IMR-90 (cell line): Measurements from ENCODE around the gene ITPKB. TPM values are rescaled to one million over a fixed set of nuclear protein-coding genes. Genes with fewer than 3 reads are reported as not detected.

Experiments
- ATAC-seq: fragments of 200-7000 bp; cut with Tn5 transposase; 2 replicates; pipeline ENCODE4 v1.9.1; 2020; ENCODE audit warnings: low read depth, mild to moderate bottlenecking, moderate library complexity
- BruUV-seq: library from RNA; stranded (reverse); fragments of 400-500 nt; replicated peaks from 2 replicates; lab custom pipeline; 2021; lab: Mats Ljungman, UMichigan
- CTCF ChIA-PET: fragments of 300-600 bp; formaldehyde crosslinking; extraction: SDS; loops from one replicate; lab custom pipeline; 2021; ENCODE audit warnings: antibody characterized with exemption; lab: Yijun Ruan, JAX
- POLR2A ChIA-PET: fragments of 300-600 bp; sonication (Branson Sonifier 250); formaldehyde crosslinking; loops from one replicate; lab custom pipeline; 2022; ENCODE audit warnings: antibody characterized with exemption; ENCODE audit not compliant: unreplicated experiment; lab: Charles Lee
- DNase-seq: peaks from one replicate; pipeline ENCODE4 v3.0.0; 2013
- H2AFZ ChIP-seq: replicated peaks from 2 replicates; pipeline ENCODE3; 2013; ENCODE audit warnings: low read length, mild to moderate bottlenecking; ENCODE audit not compliant: poor library complexity
- H2AK5ac ChIP-seq: 2 replicates; pipeline ENCODE4 v1.6.1; 2013; ENCODE audit warnings: low read depth, low read length, inconsistent platforms
- H2AK9ac ChIP-seq: replicated peaks from 2 replicates; pipeline ENCODE3; 2013; ENCODE audit warnings: mild to moderate bottlenecking, low read depth, low read length, moderate library complexity; ENCODE audit not compliant: poor library complexity
- H2BK120ac ChIP-seq: 2 replicates; pipeline ENCODE4 v1.6.1; 2013; ENCODE audit warnings: low read depth, low read length, inconsistent platforms
- H2BK15ac ChIP-seq: 3 replicates; pipeline ENCODE4 v1.6.1; 2013; ENCODE audit warnings: low read depth, low read length, inconsistent platforms
- H2BK20ac ChIP-seq: 2 replicates; pipeline ENCODE4 v1.6.1; 2013; ENCODE audit warnings: low read depth, mild to moderate bottlenecking, inconsistent platforms, low read length, moderate library complexity
- H2BK5ac ChIP-seq: 2 replicates; pipeline ENCODE4 v1.6.1; 2013; ENCODE audit warnings: mild to moderate bottlenecking, low read depth, low read length, inconsistent platforms; ENCODE audit not compliant: poor library complexity, severe bottlenecking
- H3K14ac ChIP-seq: replicated peaks from 2 replicates; pipeline ENCODE4 v1.6.1; 2013; ENCODE audit warnings: low read depth, low read length, inconsistent platforms
- H3K18ac ChIP-seq: 2 replicates; pipeline ENCODE4 v1.6.1; 2013; ENCODE audit warnings: low read depth, low read length, control low read depth
- H3K23ac ChIP-seq: 2 replicates; pipeline ENCODE4 v1.6.1; 2013; ENCODE audit warnings: low read depth, low read length, inconsistent platforms
- H3K27ac ChIP-seq: 2 replicates; pipeline ENCODE4 v1.5.1; 2013; ENCODE audit warnings: mild to moderate bottlenecking, control low read depth, low read length; ENCODE audit not compliant: insufficient read depth
- H3K27me3 ChIP-seq: 2 replicates; pipeline ENCODE4 v1.6.1; 2013; ENCODE audit warnings: low read length; ENCODE audit not compliant: control insufficient read depth, insufficient read depth
- H3K36me3 ChIP-seq: 2 replicates; pipeline ENCODE4 v1.6.1; 2013; ENCODE audit warnings: low read length, mixed read lengths; ENCODE audit not compliant: control insufficient read depth, insufficient read depth
- H3K4ac ChIP-seq: 2 replicates; pipeline ENCODE4 v1.6.1; 2013; ENCODE audit warnings: low read depth, low read length, inconsistent platforms
- H3K4me1 ChIP-seq: 2 replicates; pipeline ENCODE4 v1.6.1; 2013; ENCODE audit warnings: low read length, mixed read lengths; ENCODE audit not compliant: control insufficient read depth, insufficient read depth
- H3K4me2 ChIP-seq: 2 replicates; pipeline ENCODE4 v1.6.1; 2013; ENCODE audit warnings: low read depth, mild to moderate bottlenecking, control low read depth, low read length, moderate library complexity
- H3K4me3 ChIP-seq: 2 replicates; pipeline ENCODE4 v1.5.1; 2013; ENCODE audit warnings: low read depth, mild to moderate bottlenecking, control low read depth, low read length, moderate library complexity; ENCODE audit not compliant: insufficient read depth
- H3K56ac ChIP-seq: 2 replicates; pipeline ENCODE4 v1.6.1; 2013; ENCODE audit warnings: low read length, inconsistent platforms; ENCODE audit not compliant: insufficient read depth; ENCODE audit errors: extremely low read depth
- H3K79me1 ChIP-seq, 2 experiments: 2 replicates each; pipeline ENCODE4 v1.6.1; 2013; ENCODE audit warnings: low read length in 2 of 2, inconsistent platforms in 1 of 2, low read depth in 1 of 2
- H3K9ac ChIP-seq: 2 replicates; pipeline ENCODE4 v1.6.1; 2013; ENCODE audit warnings: low read depth, low read length, control low read depth
- H3K9me1 ChIP-seq: 2 replicates; pipeline ENCODE4 v1.6.1; 2013; ENCODE audit warnings: low read length, inconsistent platforms; ENCODE audit not compliant: insufficient read depth
- H3K9me3 ChIP-seq: 2 replicates; pipeline ENCODE4 v1.6.1; 2013; ENCODE audit warnings: low read length; ENCODE audit not compliant: control insufficient read depth, insufficient read depth
- H4K20me1 ChIP-seq: 2 replicates; pipeline ENCODE4 v1.6.1; 2013; ENCODE audit warnings: low read length, inconsistent platforms; ENCODE audit not compliant: insufficient read depth
- H4K5ac ChIP-seq: 2 replicates; pipeline ENCODE4 v1.6.1; 2013; ENCODE audit warnings: mild to moderate bottlenecking, low read depth, low read length, control low read depth
- H4K8ac ChIP-seq, 2 experiments: 2 replicates each; pipeline ENCODE4 v1.6.1; 2013; ENCODE audit warnings: low read depth in 2 of 2, low read length in 2 of 2, control low read depth in 1 of 2, inconsistent platforms in 1 of 2
- H4K91ac ChIP-seq: 2 replicates; pipeline ENCODE4 v1.6.1; 2013; ENCODE audit warnings: low read depth, low read length, inconsistent platforms; ENCODE audit not compliant: insufficient read depth
- BHLHE40 ChIP-seq: fragments of 150-350 bp; IDR thresholded peaks from 2 replicates; pipeline ENCODE4 v1.6.1; 2016; ENCODE audit warnings: mild to moderate bottlenecking, low read depth, low read length
- CEBPB ChIP-seq: IDR thresholded peaks from 2 replicates; pipeline ENCODE4 v1.6.1; 2012; ENCODE audit warnings: low read depth, low read length, improper control_type of control experiment
- CHD1 ChIP-seq: IDR thresholded peaks from 2 replicates; pipeline ENCODE4 v1.6.1; 2012; ENCODE audit warnings: low read depth, low read length, improper control_type of control experiment
- ELK1 ChIP-seq: fragments of 150-350 bp; IDR thresholded peaks from 2 replicates; pipeline ENCODE4 v1.6.1; 2016; ENCODE audit warnings: low read depth, mild to moderate bottlenecking, low read length, moderate library complexity, borderline replicate concordance
- FOS ChIP-seq: fragments of 150-350 bp; IDR thresholded peaks from 2 replicates; pipeline ENCODE4 v1.6.1; 2016; ENCODE audit warnings: low read depth, low read length
- MAFK ChIP-seq: IDR thresholded peaks from 2 replicates; pipeline ENCODE4 v1.6.1; 2012; ENCODE audit warnings: low read depth, low read length, improper control_type of control experiment
- MAZ ChIP-seq: IDR thresholded peaks from 2 replicates; pipeline ENCODE4 v1.6.1; 2012; ENCODE audit warnings: low read depth, mild to moderate bottlenecking, low read length, improper control_type of control experiment, moderate library complexity, borderline replicate concordance
- MXI1 ChIP-seq: IDR thresholded peaks from 2 replicates; pipeline ENCODE4 v1.6.1; 2012; ENCODE audit warnings: low read depth, mild to moderate bottlenecking, low read length, moderate library complexity, borderline replicate concordance
- NFE2L2 ChIP-seq: fragments of 150-350 bp; IDR thresholded peaks from 2 replicates; pipeline ENCODE4 v1.6.1; 2016; ENCODE audit warnings: low read depth, mild to moderate bottlenecking, low read length
- POLR2A ChIP-seq: IDR thresholded peaks from 2 replicates; pipeline ENCODE4 v1.6.1; 2012; ENCODE audit warnings: mild to moderate bottlenecking, low read depth, low read length
- RAD21 ChIP-seq: IDR thresholded peaks from 2 replicates; pipeline ENCODE4 v1.6.1; 2012; ENCODE audit warnings: low read length, improper control_type of control experiment
- RCOR1 ChIP-seq: IDR thresholded peaks from 2 replicates; pipeline ENCODE4 v1.6.1; 2012; ENCODE audit warnings: mild to moderate bottlenecking, low read length, improper control_type of control experiment; ENCODE audit not compliant: insufficient replicate concordance
- RFX5 ChIP-seq: IDR thresholded peaks from 2 replicates; pipeline ENCODE4 v1.8.0; 2012; ENCODE audit warnings: low read depth, mild to moderate bottlenecking, low read length, moderate library complexity
- SMC3 ChIP-seq: fragments of 150-350 bp; IDR thresholded peaks from 2 replicates; pipeline ENCODE4 v1.6.1; 2016; ENCODE audit warnings: low read depth, mild to moderate bottlenecking, antibody characterized with exemption, low read length, moderate library complexity
- WGBS, 2 experiments: methylation state at CpG; one replicate each; pipeline versions ENCODE4 v1.1.5 to v1.1.7; 2013; ENCODE audit warnings: missing lambda C conversion rate in 2 of 2; ENCODE audit not compliant: insufficient read length in 1 of 2; ENCODE audit errors: extremely low coverage in 2 of 2; 5-methylcytosine and 5-hydroxymethylcytosine counted together
- dilution Hi-C: fragments of 300-500 bp; cut with HindIII; formaldehyde crosslinking; loops from one replicate; pipeline ENCODE4 v1.14.3; 2018; ENCODE audit warnings: low sequenced_read_pairs; ENCODE audit not compliant: unreplicated experiment
- in situ Hi-C: fragments of 300-500 bp; cut with MboI; formaldehyde crosslinking; loops from 3 replicates; pipeline ENCODE4 v1.14.3; 2019; ENCODE audit warnings: low sequenced_read_pairs, inconsistent platforms, mixed read lengths
- intact Hi-C: fragments of 100-400 bp; cut with micrococcal nuclease; formaldehyde crosslinking; loops from 2 replicates; pipeline ENCODE4 v1.10.0; 2022
- polyA plus RNA-seq, 3 experiments: library from polyadenylated mRNA; depleted of rRNA; stranded (reverse); fragments of >200 nt; gene quantifications; 2 replicates each; pipeline ENCODE4 v1.2.3, GENCODE V29; 2012; ENCODE audit warnings: low replicate concordance in 1 of 3
- total RNA-seq: library from RNA; depleted of rRNA; stranded (reverse); fragments of >200 nt; gene quantifications from 2 replicates; pipeline ENCODE4 v1.2.3, GENCODE V29; 2012
- TF ChIP-seq, protein P1 (sequence below): fragments of 150-350 bp; IDR thresholded peaks from 2 replicates; pipeline ENCODE4 v1.6.1; 2017; ENCODE audit warnings: mild to moderate bottlenecking, antibody characterized with exemption, low read length, low read depth
- TF ChIP-seq, protein P2 (sequence below): conservative IDR thresholded peaks from 2 replicates; pipeline ENCODE4 v1.5.1; 2012; ENCODE audit warnings: mild to moderate bottlenecking, low read depth, low read length, improper control_type of control experiment

ITPKB gene
- total and polyA plus RNA-seq, 2 of the 4 experiments (the other 2 are of a cell fraction): 0.72 to 1.4 TPM

GRCh38 chr1:226651732-226652105 lies 87.4 kb downstream of the ITPKB start:
- H3K4me3 ChIP-seq: no peak overlapping the region
- ATAC-seq (no peak), DNase-seq (no peak)
- 100% methylated on average over 1 of the region's 4 CpGs; no CpG with 5 or more reads in 1 of the 2 experiments for WGBS, 2 experiments
- peaks cover 14% of the 10 kb centered on the region for H3K4me1 ChIP-seq
- H3K27ac ChIP-seq: no peak overlapping the region
- intact Hi-C loops (no loop called here), in situ Hi-C loops (no loop called here), dilution Hi-C loops (no loop called here)
- no peak overlapping the region for H2BK15ac ChIP-seq
- no peak overlapping the region for H4K8ac ChIP-seq
- no peaks in the 10 kb centered on the region for H3K79me1 ChIP-seq
- peaks cover 7% of the 10 kb centered on the region for H3K36me3 ChIP-seq
- H4K91ac ChIP-seq: no peak overlapping the region
- no peak overlapping the region for H2BK120ac ChIP-seq
- H2BK5ac ChIP-seq: no peak overlapping the region
- no peak overlapping the region for H3K14ac ChIP-seq
- TF ChIP-seq RCOR1 (no peak), RFX5 (no peak), ELK1 (no peak), MXI1 (no peak), CEBPB (no peak), FOS (no peak), SMC3 (no peak), MAFK (no peak), CHD1 (no peak), NFE2L2 (no peak), POLR2A (no peak), BHLHE40 (no peak), MAZ (no peak), RAD21 (no peak)
- TF ChIP-seq, protein P1, sequence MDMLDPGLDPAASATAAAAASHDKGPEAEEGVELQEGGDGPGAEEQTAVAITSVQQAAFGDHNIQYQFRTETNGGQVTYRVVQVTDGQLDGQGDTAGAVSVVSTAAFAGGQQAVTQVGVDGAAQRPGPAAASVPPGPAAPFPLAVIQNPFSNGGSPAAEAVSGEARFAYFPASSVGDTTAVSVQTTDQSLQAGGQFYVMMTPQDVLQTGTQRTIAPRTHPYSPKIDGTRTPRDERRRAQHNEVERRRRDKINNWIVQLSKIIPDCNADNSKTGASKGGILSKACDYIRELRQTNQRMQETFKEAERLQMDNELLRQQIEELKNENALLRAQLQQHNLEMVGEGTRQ: no peak
- TF ChIP-seq, protein P2, sequence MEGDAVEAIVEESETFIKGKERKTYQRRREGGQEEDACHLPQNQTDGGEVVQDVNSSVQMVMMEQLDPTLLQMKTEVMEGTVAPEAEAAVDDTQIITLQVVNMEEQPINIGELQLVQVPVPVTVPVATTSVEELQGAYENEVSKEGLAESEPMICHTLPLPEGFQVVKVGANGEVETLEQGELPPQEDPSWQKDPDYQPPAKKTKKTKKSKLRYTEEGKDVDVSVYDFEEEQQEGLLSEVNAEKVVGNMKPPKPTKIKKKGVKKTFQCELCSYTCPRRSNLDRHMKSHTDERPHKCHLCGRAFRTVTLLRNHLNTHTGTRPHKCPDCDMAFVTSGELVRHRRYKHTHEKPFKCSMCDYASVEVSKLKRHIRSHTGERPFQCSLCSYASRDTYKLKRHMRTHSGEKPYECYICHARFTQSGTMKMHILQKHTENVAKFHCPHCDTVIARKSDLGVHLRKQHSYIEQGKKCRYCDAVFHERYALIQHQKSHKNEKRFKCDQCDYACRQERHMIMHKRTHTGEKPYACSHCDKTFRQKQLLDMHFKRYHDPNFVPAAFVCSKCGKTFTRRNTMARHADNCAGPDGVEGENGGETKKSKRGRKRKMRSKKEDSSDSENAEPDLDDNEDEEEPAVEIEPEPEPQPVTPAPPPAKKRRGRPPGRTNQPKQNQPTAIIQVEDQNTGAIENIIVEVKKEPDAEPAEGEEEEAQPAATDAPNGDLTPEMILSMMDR: no peak
- CTCF ChIA-PET: no interaction called here
- no peak overlapping the region for H2AK5ac ChIP-seq
- no peak overlapping the region for H2AFZ ChIP-seq
- H3K9me3 ChIP-seq: no peaks in the 10 kb centered on the region
- no peak overlapping the region for H3K4me2 ChIP-seq
- no peak overlapping the region for H3K4ac ChIP-seq
- BruUV-seq: no TSS peak
- H3K9ac ChIP-seq: no peak overlapping the region
- no peaks in the 10 kb centered on the region for H4K20me1 ChIP-seq
- peaks cover 15% of the 10 kb centered on the region for H3K9me1 ChIP-seq
- no peak overlapping the region for H3K18ac ChIP-seq
- H2BK20ac ChIP-seq: no peak overlapping the region
- H3K27me3 ChIP-seq: no peaks in the 10 kb centered on the region
- POLR2A ChIA-PET: no interaction called here
- H3K56ac ChIP-seq: no peak overlapping the region
- H4K5ac ChIP-seq: no peak overlapping the region
- no peak overlapping the region for H3K23ac ChIP-seq
- H2AK9ac ChIP-seq: no peak overlapping the region
